CD4-positive, alpha-beta T cell treated with Interleukin-10 for 1 hour (primary cell): Measurements from ENCODE around the gene GPR158.

ENCODE experiments used
- DNase-seq: peaks from one replicate; pipeline ENCODE4 v3.0.0-alpha.2; 2020

Gene GPR158

DNA sequence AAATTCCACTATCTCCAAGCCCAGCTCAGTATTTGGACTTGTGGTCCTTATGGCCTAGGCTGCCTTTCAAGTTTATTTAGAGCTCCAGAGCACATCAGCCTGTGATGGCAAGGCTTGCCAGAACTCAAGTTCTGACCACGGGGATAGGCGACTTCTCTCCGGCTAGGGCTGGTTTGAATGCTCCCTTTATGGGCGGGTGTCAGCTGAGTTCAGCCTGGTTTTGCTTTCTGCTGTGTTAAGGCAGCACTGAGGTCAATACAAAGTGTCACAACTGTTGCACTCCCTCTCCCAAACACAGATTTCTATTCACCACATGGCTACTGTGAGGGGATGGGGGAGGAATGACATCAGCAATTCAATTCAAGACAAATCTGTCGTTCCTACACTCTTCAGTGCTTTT is 441.1 kb downstream of the GPR158 start:
- no peak for DNase-seq

DNA sequence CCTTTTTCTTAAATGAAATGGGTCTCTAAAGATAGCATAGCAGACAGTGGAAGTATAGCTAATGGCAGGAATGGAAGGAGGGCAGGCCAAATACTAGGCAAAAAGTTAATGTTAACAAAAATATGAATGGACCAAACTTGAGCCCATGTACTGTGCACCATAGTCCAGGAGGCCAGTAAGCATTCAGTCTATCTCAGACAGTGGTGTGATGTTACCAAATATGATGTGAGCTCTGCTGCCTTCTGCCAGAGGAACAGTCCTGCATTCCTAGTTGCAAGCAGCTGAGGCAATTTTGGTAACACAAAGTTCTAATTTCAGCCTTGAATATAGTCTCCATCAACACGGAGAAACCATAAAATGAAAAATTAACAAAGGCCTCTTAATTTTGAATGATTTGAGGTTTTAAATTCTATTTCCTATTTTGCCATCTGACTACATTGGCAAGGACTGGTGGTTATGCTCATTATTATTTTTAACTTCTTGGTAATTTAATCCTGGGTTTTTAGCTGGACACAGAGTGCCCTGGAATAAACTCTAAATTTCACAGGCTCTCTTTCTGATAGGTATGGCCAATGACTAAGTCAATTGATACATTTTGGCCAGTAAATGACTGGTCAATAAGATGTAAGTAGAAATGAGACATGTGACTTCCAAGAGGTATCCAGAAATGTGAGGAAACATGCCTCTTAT is 442.2 kb downstream of the GPR158 start:
- DNase-seq, result no peak

DNA sequence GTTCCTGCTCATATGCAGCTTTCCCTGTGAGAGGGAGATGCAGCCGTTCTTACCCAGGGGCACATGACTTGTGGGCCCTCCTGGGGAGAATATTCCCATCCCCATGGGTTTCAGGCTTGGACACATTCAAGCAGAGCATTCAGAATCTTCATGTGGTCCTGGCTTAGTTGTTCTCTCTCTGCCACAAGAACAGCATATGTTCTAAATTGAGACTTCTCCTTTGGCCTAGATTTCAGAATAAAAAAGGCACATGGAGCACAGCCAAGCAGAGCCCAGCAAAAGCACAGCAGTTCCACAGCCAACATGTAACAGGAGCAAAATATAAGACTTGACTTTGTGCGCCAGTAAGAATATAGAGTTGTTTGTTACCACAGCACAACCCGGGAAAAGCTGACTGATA is 452.8 kb downstream of the GPR158 start:
- DNase-seq, result no peak

DNA sequence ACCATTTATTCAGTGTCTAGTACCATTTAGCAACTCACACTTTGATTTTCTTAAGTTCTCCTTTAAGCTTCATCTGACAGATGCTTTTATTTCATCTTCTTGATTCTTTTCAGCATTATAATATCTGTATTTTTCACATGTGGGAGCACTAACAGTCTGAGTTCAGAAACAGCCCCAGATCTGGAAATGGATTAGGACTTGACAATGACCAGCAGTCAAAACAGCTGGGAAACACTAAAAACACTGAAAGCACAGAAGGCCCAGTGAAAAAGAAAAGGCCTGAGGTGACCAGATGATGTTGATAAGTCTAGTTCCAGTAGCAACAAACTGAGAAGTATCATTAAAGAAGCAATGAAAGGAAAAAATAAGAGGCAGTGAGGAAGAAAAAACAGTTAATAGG is 454.5 kb downstream of the GPR158 start:
- no peak for DNase-seq

DNA sequence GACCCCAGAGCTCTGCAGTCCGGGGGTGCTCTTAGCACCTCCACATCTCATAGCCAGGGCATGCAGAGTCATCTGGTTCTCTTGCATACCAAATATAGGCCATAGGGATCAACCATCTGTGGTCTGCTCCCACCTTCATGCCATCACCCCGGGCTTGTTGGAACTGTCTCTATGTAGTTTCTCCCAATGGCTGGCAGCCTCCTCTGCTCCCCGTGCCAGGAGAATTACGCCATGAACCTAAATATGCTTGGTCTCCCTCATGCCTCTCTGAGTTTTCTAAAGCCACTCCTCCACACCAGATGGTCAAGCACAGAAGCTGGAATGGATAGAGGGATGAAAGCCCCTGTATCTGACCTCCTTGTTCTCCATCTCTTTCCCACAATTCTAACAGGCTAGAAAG is 456.7 kb downstream of the GPR158 start:
- DNase-seq, result no peak

DNA sequence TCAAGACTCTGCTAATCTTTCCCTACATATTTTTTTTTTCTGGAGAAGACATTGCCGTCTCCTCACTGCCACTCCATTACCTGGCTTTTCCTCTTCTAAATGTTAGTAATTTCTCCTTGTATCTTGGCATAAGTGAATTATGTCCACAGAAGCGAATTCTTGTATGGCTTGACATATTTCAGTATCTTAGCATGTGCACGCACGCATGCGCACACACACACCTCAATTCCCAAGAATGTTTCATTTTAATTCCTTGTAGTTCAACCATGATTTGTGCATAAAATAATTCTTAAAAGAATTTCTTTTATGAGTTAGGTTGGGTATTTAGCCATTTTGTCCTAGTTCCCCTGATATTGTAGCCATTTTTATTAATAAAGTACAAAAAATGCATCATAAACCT is 458.0 kb downstream of the GPR158 start:
- DNase-seq, result no peak

DNA sequence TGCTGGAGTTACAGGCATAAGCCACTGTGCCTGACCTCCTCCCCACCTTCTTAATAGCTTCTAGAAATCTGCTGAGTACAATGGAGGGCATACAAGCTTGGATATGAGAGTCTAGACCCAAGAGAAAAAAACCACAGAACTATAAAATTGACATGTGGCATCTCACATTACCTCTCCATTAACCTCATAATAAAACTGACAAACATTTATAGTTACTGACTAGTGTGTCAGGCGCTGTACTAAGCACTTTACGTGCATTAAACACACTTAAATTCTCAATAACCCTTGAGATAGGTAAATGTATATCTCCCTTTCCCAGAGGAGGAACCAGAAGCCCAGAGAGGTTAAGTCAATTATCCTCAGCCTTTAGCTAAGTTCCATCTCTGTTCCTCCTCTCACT is 458.7 kb downstream of the GPR158 start:
- no peak for DNase-seq

DNA sequence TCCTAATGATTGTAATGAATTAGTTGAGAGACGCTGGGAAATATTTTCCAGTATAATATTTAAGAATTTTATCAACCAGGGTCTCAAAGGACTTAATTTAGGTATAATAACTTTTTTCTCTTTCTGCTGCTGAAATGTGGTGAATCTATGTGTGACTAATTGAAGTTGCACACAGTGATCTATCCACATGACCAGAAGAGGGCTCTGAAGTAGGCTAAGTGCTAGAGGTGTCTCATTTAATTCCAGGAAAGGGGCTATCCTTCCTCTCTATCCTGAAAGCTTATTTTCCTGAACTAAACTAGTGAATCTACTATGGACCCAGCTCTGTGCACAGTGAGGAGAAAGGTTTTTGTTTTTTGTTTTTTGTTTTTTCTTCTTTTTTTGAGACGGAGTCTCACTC is 464.8 kb downstream of the GPR158 start:
- no peak for DNase-seq

DNA sequence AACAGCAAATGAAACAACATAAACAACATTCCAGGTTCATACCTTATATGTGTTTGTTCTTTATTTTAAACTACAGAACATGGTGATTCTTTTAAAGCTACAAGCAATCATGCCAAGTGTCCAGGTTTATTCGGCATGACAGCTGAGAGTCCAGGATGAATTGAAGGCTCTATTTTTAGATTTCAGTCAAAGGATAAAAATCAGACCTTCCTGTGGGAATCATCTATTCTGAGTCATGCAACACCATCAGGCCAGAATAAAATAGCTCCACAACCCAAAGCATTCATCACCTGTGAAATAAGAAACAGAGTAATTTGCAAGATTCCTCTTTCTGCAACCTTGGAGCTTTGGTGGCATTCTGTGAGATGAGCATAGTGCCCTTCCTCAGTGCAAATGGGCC is 466.8 kb downstream of the GPR158 start:
- DNase-seq, result no peak

DNA sequence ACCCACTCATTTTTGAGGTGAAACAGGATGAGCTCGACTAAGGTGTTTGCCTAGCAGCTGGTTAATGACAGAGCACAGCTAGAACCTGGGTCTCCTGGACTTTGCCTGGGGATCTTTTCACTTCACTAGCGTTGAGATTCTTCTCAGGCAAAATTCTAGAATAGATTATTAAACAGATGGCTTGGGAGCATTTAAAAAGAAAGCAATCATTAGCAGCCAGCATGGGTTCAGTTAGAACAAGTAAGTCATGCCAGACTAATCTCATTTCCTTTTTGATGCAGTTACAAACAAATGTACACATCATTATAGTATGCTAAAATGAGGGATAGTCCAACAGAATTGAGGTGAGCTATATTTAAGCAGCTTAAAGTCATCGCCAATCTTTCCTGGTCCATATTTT is 467.9 kb downstream of the GPR158 start:
- DNase-seq, result no peak

DNA sequence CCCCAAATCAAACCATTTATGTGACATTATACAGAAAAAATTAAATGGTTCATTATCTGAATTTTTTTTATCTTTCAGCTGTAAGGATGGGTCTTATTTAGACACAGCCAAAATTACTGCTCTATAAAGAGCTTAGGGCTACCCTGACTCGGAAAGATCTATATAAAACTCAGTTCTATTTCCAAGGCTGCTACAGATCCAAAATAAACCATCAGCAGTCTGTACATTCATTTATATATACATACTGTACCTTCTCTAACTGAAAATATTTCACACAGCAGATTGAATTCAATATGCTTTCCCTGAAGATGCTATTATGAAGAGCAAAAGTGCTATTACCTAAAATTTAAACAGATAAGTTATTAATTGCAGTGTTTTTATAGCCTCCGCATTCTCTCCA is 471.6 kb downstream of the GPR158 start:
- no peak for DNase-seq

DNA sequence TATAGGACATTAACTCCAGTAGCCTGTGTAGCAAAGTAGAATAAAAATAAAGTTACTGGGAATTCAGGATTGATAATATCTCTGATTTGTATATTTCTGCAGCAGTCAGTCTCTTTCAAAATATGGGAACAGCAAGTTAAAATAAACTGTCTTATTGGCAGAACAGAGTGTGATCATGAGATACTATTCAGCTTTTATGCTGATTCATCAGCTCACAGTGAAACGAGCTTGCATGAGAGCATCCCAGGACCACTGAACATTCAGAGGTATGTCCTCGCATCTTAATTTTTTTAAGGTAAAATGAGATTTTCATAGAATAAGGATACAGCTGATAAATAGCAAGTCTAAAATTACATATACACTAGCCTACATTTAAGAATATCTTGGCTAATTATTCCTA is 476.7 kb downstream of the GPR158 start:
- no peak for DNase-seq
